ENCODE measurements around the gene TNS3.

The TNS3 gene

GRCh38 chr7:47329320-47329926 is 252.5 kb downstream of the TNS3 start:
- DNase-seq (ENCODE audit: low read depth in 2 of 2): no peak

DNA sequence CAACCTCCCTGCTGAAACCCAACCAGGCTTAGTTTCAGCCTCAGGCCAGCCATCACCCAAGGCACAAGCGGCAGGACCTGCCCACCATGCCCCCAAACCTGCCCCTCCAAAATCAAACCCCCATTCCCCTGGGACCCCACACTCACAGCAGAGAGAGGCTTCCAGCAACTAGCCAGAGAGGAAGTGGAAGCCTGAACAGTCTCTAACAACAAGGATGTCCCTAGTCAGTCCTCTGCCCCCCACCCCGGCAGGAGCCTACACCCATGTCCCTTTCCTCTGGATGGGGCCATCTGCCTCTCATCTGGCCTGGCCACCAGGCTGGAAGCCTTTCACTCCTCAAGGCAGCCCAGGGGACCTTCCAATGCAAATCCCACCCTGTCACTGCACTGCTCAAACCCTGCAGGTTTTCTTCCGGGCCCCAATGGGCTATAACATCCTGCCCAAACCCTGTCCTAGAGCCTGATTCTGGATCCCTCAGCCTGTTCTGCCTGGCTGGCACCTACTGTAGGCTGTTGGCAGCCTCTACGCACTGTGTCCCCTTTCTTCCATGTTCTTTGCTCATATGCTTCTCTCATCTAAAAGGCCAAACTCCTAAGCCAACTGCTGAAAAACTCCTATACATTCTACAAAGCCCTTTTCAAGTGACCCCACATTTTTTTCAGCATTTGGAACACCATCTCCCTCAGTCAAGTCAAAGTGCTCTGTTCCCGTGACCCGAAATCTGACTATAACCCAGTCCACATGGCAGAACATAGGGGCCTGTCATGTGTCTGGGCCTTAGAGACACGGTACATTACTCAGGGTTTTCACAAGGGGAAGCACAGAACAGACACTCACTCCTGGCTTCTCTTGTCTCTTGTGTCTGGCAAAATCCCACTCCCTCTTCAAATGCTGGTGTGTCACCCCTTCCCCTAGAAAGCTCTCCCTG is 253.3 kb downstream of the TNS3 start:
- DNase-seq (ENCODE audit: low read depth in 2 of 2): no peak

- DNase-seq (ENCODE audit: low read depth in 2 of 2): peak; percentile 67 to 69
These were observed 254.1 kb downstream of the TNS3 start for GRCh38 chr7:47327698-47328391.

GRCh38 chr7:47327346-47327697 is 254.6 kb downstream of the TNS3 start:
- DNase-seq (ENCODE audit: low read depth in 2 of 2): no peak

- DNase-seq (ENCODE audit: low read depth in 2 of 2): peak in 1 of 2 experiments; percentile 49
These were observed 255.1 kb downstream of the TNS3 start for GRCh38 chr7:47326808-47327207.

DNA sequence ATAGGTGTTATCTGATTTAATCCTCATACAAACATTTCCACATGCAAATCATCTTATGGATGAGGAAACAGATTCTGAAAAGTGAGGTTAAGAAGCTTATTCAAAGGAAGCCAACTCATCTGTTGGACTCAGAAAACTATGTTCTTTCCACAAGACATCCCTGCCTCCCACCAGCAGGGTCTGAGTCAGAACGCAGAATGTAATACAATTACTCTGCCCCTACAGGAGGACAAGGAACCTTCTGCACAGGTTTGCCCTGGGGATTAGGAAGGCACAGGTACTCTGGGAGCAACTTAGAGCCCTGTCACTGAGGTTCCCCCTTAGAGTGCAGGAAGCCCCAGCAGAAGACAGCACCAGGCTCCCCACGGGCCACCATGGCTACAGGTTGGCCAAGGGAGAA is 255.7 kb downstream of the TNS3 start:
- DNase-seq (ENCODE audit: low read depth in 2 of 2): peak in 1 of 2 experiments; percentile 53

DNA sequence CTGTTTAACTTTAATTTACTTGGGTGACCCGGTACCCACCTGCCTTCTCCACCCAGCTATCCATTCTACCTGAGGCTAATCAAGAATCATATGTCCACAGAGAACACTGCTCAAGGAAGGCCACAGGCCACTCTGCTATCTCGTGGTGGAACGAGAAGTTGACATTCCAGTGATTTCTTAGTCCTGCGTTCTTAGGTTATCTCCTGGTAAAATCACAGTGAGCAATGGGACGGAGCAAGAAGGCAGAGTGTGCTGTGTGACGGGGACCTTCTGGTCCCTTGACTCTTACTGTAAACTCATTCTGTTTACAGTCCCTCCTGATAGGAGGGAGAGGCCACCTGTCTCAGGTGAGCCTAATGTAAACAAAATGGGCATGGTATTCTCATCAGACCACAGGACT is 256.6 kb downstream of the TNS3 start:
- no peak for DNase-seq (ENCODE audit: low read depth in 2 of 2)

- no peak for DNase-seq (ENCODE audit: low read depth in 2 of 2)
These were observed 258.0 kb downstream of the TNS3 start for GRCh38 chr7:47323904-47324303.

- DNase-seq (ENCODE audit: low read depth in 2 of 2): no peak
These were observed 259.2 kb downstream of the TNS3 start for GRCh38 chr7:47322731-47323130.

GRCh38 chr7:47320296-47320695 is 261.6 kb downstream of the TNS3 start:
- no peak for DNase-seq (ENCODE audit: low read depth in 2 of 2)

GRCh38 chr7:47318395-47319182 is 263.3 kb downstream of the TNS3 start:
- no peak for DNase-seq (ENCODE audit: low read depth in 2 of 2)

- DNase-seq (ENCODE audit: low read depth in 2 of 2): no peak
These were observed 264.4 kb downstream of the TNS3 start for GRCh38 chr7:47317487-47317886.

- no peak for DNase-seq (ENCODE audit: low read depth in 2 of 2)
These were observed 266.9 kb downstream of the TNS3 start for GRCh38 chr7:47314728-47315607.

DNA sequence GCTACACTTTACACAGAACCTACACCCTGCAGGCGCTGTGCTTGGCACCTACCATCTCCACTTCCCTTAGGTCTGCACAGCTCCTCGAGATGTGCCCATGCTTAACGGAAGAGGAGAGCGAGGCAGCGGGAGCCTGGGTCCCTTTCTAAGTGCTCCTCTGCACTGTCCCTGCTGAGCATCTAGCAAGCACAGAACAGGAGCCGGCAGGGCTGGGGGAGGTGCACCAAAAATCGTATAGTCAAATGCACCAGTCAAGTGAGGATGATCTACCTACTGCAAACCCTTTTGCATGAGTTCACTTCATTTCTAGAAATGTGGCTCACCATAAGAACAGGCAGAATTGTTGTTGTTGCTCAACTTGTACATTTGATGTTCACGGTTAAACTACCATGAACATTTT is 267.7 kb downstream of the TNS3 start:
- no peak for DNase-seq (ENCODE audit: low read depth in 2 of 2)

DNA sequence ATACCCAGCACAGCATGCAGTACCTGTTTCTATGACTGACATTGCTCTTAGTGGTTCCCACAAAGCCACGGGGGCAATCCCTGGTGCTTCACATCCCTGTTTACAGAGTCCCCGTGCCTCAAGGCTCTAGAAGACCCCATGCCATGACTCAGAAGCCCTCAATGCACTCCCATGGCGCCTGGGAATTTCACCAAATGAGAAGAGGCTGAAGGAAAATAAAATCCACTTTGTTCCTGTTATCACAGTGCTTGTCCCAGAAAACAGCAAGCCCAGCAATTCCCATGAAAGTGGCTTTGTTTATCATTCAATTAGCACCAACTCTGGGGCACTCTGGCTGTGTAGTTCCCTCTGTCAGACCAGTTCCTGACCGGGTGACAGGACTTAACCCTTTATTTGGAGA is 268.3 kb downstream of the TNS3 start:
- DNase-seq (ENCODE audit: low read depth in 2 of 2): no peak

DNA sequence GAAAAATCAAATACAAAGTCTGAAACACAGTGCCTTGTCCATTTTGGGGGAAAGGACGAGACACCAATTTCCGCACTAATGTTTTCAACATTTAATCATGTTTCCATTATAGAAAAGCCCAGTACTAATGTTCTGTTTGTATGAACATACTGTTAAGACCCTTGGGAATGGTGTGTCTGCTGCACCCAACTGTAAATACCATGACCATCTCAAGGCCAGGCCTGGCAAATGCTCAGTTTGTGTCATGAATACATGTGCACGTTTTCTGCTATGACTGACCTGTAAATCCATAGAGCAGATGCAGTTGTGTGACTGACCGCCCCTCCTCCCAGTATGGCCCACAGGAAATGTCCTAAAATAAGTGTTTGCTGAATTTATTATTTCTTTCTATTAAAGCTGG is 270.0 kb downstream of the TNS3 start:
- no peak for DNase-seq (ENCODE audit: low read depth in 2 of 2)

- no peak for DNase-seq (ENCODE audit: low read depth in 2 of 2)
These were observed 271.9 kb downstream of the TNS3 start for GRCh38 chr7:47310020-47310419.

- DNase-seq (ENCODE audit: low read depth in 2 of 2): no peak
These were observed 273.1 kb downstream of the TNS3 start for GRCh38 chr7:47308808-47309207.

DNA sequence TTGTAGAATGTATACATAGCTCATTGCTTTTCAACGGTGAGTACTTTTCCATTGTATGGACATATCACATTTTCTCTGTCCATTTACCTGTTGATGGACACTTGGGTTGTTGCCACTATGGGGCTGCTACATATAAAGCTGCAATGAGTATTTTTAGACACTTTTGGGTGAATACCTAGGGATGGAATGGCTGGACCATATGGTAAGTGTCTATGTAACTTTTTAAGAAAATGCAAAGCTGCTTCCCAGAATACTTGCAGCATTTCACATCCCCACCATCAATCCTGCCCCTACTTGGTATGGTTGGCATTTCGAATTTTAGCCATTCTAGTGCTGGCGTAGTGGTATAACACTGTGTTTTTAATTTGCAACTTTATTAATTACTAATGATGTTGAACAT is 274.6 kb downstream of the TNS3 start:
- no peak for DNase-seq (ENCODE audit: low read depth in 2 of 2)

GRCh38 chr7:47304727-47305719 is 276.9 kb downstream of the TNS3 start:
- no peak for DNase-seq (ENCODE audit: low read depth in 2 of 2)
